ENCODE data around the gene TIMMDC1.
"Not testable (repeated sequence)": the region's sequence is repeated elsewhere in the genome, so short reads cannot be mapped to it uniquely, and the experiment has no call there.

The TIMMDC1 gene

GRCh38 chr3:119555929-119556328 is 57.6 kb downstream of the TIMMDC1 start:
- no peaks in the 10 kb centered on the region for H3K4me1 ChIP-seq (ENCODE audit: control insufficient read depth, insufficient read depth, low read length)
- no peak overlapping the region for H3K9ac ChIP-seq (ENCODE audit: low read length in 2 of 2)
- H3K4me3 ChIP-seq (ENCODE audit: low read length in 2 of 2) = no peak overlapping the region
- H3K9me3 ChIP-seq (ENCODE audit: control insufficient read depth in 2 of 2, low read length in 2 of 2) = no peaks in the 10 kb centered on the region
- H3K27ac ChIP-seq (ENCODE audit: low read length) = no peak overlapping the region
- H3K27me3 ChIP-seq (ENCODE audit: control insufficient read depth in 1 of 2, insufficient read depth in 2 of 2, low read length in 2 of 2) = no peaks in the 10 kb centered on the region
- no peaks in the 10 kb centered on the region for H3K36me3 ChIP-seq (ENCODE audit: control insufficient read depth in 2 of 2, insufficient read depth in 2 of 2, low read length in 2 of 2)

DNA sequence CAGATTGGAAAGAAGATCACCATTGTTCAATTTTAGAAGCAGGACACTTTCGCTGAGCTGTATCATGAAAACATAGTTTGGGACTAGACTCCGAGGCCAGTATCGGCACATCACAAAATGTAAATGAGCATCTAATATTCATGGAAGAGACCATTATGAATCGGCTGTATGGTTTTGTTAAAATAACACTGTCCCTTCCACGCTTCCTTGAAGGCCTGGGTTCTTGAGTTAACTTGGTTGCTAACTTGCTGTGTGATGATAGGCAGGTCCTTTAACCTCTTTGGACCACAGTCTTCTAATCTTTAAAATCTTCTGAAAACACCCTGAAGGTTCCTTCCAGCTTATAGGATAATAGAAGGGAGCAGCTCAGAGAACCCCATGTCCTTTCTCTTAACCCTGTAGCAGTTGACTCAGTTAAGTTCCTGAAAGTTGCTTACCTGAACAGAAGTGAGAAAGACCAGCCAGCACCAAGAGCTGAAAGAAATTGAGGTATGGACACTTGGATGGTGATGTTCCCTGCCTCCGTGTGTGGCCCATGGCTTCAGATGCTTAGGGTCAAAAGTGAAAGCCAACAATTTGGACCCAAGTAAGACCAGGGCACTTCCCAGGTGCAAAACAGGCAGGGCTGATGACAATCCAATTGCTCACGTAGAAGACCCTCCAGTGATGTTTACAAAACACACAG is 59.0 kb downstream of the TIMMDC1 start:
- no peaks in the 10 kb centered on the region for H3K9me3 ChIP-seq (ENCODE audit: control insufficient read depth in 2 of 2, low read length in 2 of 2)
- no peak overlapping the region for H3K27ac ChIP-seq (ENCODE audit: low read length)
- H3K4me1 ChIP-seq (ENCODE audit: control insufficient read depth, insufficient read depth, low read length) = no peaks in the 10 kb centered on the region
- H3K4me3 ChIP-seq (ENCODE audit: low read length in 2 of 2) = no peak overlapping the region
- no peaks in the 10 kb centered on the region for H3K36me3 ChIP-seq (ENCODE audit: control insufficient read depth in 2 of 2, insufficient read depth in 2 of 2, low read length in 2 of 2)
- H3K9ac ChIP-seq (ENCODE audit: low read length in 2 of 2) = no peak overlapping the region
- no peaks in the 10 kb centered on the region for H3K27me3 ChIP-seq (ENCODE audit: control insufficient read depth in 1 of 2, insufficient read depth in 2 of 2, low read length in 2 of 2)

DNA sequence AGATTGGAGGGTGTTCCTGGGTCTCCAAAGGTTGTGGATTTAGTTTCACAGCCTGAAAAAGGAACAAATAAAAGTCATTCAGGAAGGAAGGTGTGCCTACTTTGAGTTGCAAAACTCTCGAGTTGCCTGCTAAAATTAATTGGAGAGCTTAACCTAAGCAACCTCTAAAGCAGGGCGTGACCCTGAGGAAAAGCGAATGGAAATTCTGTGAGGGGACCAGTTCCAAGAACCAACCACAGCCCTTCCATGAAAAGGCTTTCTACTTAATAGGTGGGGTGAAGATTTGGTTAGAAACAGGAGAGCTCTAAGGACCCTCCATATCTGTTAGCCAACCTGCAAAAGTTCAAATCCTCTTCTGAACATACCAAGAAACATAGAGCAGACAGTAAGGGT is 59.5 kb downstream of the TIMMDC1 start:
- H3K4me1 ChIP-seq (ENCODE audit: control insufficient read depth, insufficient read depth, low read length) = no peaks in the 10 kb centered on the region
- H3K9ac ChIP-seq (ENCODE audit: low read length in 2 of 2) = no peak overlapping the region

GRCh38 chr3:119558626-119559317 is 60.4 kb downstream of the TIMMDC1 start:
- no peak overlapping the region for H3K4me3 ChIP-seq (ENCODE audit: low read length in 2 of 2)
- no peak overlapping the region for H3K27ac ChIP-seq (ENCODE audit: low read length)
- no peaks in the 10 kb centered on the region for H3K4me1 ChIP-seq (ENCODE audit: control insufficient read depth, insufficient read depth, low read length)
- H3K9me3 ChIP-seq (ENCODE audit: control insufficient read depth in 2 of 2, low read length in 2 of 2) = no peaks in the 10 kb centered on the region
- H3K27me3 ChIP-seq (ENCODE audit: control insufficient read depth in 1 of 2, insufficient read depth in 2 of 2, low read length in 2 of 2) = no peaks in the 10 kb centered on the region
- H3K9ac ChIP-seq (ENCODE audit: low read length in 2 of 2) = no peak overlapping the region
- no peaks in the 10 kb centered on the region for H3K36me3 ChIP-seq (ENCODE audit: control insufficient read depth in 2 of 2, insufficient read depth in 2 of 2, low read length in 2 of 2)

More for the DNA sequence above, 59.5 kb downstream of the TIMMDC1 start:
- Histone ChIP-seq H3K9me3 (ENCODE audit: control insufficient read depth in 2 of 2, low read length in 2 of 2) (no peaks in the 10 kb centered on the region), H3K27me3 (ENCODE audit: control insufficient read depth in 1 of 2, insufficient read depth in 2 of 2, low read length in 2 of 2) (no peaks in the 10 kb centered on the region), H3K36me3 (ENCODE audit: control insufficient read depth in 2 of 2, insufficient read depth in 2 of 2, low read length in 2 of 2) (no peaks in the 10 kb centered on the region), H3K4me3 (ENCODE audit: low read length in 2 of 2) (no peak overlapping the region), H3K27ac (ENCODE audit: low read length) (no peak overlapping the region)

DNA sequence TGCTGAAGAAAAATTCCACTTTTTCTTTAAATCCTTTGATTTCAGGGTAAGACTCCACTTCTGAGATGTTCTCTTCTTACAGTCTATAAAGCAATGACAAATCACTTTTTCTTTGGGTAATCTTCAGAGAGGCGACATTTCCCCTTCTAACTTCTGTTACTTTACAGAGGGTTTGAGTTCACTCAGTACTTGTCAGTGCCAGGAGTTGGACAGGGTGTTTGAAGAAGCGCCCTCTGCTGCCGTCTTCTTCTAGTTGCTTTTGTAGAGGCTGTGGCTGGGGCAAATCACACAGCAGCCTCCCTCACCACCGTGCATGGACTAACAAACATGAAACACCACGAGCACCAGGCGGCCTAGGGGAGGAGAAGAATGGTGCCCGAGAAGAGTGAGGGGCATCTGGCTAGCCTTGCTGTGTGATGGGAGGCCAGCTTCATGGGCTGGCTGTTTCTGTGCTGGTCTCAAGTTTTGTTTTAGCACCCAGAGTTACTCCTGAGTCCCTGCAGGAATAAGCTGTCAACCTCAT is 61.2 kb downstream of the TIMMDC1 start, which contains the start of gene CD80:
Gene CD80 (minus strand): TSS at position 174 of the 523 bp plus-strand sequence. CDS start 1,886 bp downstream, outside the sequence.
- H3K27ac ChIP-seq (ENCODE audit: low read length) = no peak within 1 kb of the TSS
- no peaks in the 10 kb centered on the region for H3K27me3 ChIP-seq (ENCODE audit: control insufficient read depth in 1 of 2, insufficient read depth in 2 of 2, low read length in 2 of 2)
- no peak within 1 kb of the TSS for H3K9ac ChIP-seq (ENCODE audit: low read length in 2 of 2)
- H3K36me3 ChIP-seq (ENCODE audit: control insufficient read depth in 2 of 2, insufficient read depth in 2 of 2, low read length in 2 of 2) = no peaks in the 10 kb centered on the region
- H3K4me3 ChIP-seq (ENCODE audit: low read length in 2 of 2) = no peak within 1 kb of the TSS
- H3K9me3 ChIP-seq (ENCODE audit: control insufficient read depth in 2 of 2, low read length in 2 of 2) = no peaks in the 10 kb centered on the region
- no peaks in the 10 kb centered on the region for H3K4me1 ChIP-seq (ENCODE audit: control insufficient read depth, insufficient read depth, low read length)

GRCh38 chr3:119560160-119560559 is 61.8 kb downstream of the TIMMDC1 start:
- no peaks in the 10 kb centered on the region for H3K9me3 ChIP-seq (ENCODE audit: control insufficient read depth in 2 of 2, low read length in 2 of 2)
- H3K27ac ChIP-seq (ENCODE audit: low read length) = no peak overlapping the region
- no peaks in the 10 kb centered on the region for H3K4me1 ChIP-seq (ENCODE audit: control insufficient read depth, insufficient read depth, low read length)
- no peak overlapping the region for H3K9ac ChIP-seq (ENCODE audit: low read length in 2 of 2)
- H3K27me3 ChIP-seq (ENCODE audit: control insufficient read depth in 1 of 2, insufficient read depth in 2 of 2, low read length in 2 of 2) = no peaks in the 10 kb centered on the region
- H3K4me3 ChIP-seq (ENCODE audit: low read length in 2 of 2) = no peak overlapping the region
- H3K36me3 ChIP-seq (ENCODE audit: control insufficient read depth in 2 of 2, insufficient read depth in 2 of 2, low read length in 2 of 2) = no peaks in the 10 kb centered on the region

DNA sequence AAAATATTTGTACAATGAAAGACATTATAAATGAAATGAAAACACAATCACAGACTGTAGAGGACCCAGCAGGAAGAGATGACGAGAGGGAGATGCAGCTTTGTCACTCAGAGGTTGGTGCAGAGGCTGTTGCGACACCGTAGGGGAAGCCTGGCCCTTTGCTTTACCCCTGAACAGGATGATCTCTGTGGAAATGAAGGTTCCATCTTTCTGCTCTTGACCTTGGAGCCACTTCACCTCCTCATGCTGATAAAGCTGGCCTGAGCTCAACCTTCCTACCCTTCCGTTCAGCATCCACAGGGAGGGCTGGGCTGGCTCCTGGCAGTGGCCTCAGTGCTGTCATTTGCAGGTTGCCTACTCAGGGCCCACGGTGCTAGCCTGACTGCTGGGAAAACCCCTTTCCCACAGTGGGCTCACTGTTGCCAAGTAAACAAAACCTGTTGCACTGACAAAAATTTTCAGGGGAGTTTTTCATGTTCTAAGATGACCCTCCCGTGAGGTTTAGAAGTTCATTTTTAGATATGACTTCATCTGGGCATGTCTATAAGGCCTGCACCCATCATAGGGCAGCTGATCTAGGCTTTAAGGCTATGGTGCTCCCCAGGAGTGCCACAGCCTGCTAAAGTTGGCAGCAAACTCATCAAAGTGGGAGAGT is 64.1 kb downstream of the TIMMDC1 start:
- Histone ChIP-seq H3K4me1 (ENCODE audit: control insufficient read depth, insufficient read depth, low read length) (no peaks in the 10 kb centered on the region), H3K9me3 (ENCODE audit: control insufficient read depth in 2 of 2, low read length in 2 of 2) (no peaks in the 10 kb centered on the region), H3K27ac (ENCODE audit: low read length) (no peak overlapping the region), H3K27me3 (ENCODE audit: control insufficient read depth in 1 of 2, insufficient read depth in 2 of 2, low read length in 2 of 2) (no peaks in the 10 kb centered on the region), H3K36me3 (ENCODE audit: control insufficient read depth in 2 of 2, insufficient read depth in 2 of 2, low read length in 2 of 2) (no peaks in the 10 kb centered on the region), H3K4me3 (ENCODE audit: low read length in 2 of 2) (no peak overlapping the region), H3K9ac (ENCODE audit: low read length in 2 of 2) (no peak overlapping the region)

GRCh38 chr3:119563334-119563733 is 65.0 kb downstream of the TIMMDC1 start:
- H3K27me3 ChIP-seq (ENCODE audit: control insufficient read depth in 1 of 2, insufficient read depth in 2 of 2, low read length in 2 of 2); H3K9me3 ChIP-seq (ENCODE audit: control insufficient read depth in 2 of 2, low read length in 2 of 2); H3K4me3 ChIP-seq (ENCODE audit: low read length in 2 of 2); H3K4me1 ChIP-seq (ENCODE audit: control insufficient read depth, insufficient read depth, low read length); H3K9ac ChIP-seq (ENCODE audit: low read length in 2 of 2); H3K27ac ChIP-seq (ENCODE audit: low read length); H3K36me3 ChIP-seq (ENCODE audit: control insufficient read depth in 2 of 2, insufficient read depth in 2 of 2, low read length in 2 of 2): not testable (repeated sequence)

- Histone ChIP-seq H3K4me3 (ENCODE audit: low read length in 2 of 2) (no peak overlapping the region), H3K27me3 (ENCODE audit: control insufficient read depth in 1 of 2, insufficient read depth in 2 of 2, low read length in 2 of 2) (no peaks in the 10 kb centered on the region), H3K36me3 (ENCODE audit: control insufficient read depth in 2 of 2, insufficient read depth in 2 of 2, low read length in 2 of 2) (no peaks in the 10 kb centered on the region), H3K9ac (ENCODE audit: low read length in 2 of 2) (no peak overlapping the region), H3K27ac (ENCODE audit: low read length) (no peak overlapping the region), H3K9me3 (ENCODE audit: control insufficient read depth in 2 of 2, low read length in 2 of 2) (no peaks in the 10 kb centered on the region), H3K4me1 (ENCODE audit: control insufficient read depth, insufficient read depth, low read length) (no peaks in the 10 kb centered on the region)
Observed at GRCh38 chr3:119569156-119569555, 70.8 kb downstream of the TIMMDC1 start.

DNA sequence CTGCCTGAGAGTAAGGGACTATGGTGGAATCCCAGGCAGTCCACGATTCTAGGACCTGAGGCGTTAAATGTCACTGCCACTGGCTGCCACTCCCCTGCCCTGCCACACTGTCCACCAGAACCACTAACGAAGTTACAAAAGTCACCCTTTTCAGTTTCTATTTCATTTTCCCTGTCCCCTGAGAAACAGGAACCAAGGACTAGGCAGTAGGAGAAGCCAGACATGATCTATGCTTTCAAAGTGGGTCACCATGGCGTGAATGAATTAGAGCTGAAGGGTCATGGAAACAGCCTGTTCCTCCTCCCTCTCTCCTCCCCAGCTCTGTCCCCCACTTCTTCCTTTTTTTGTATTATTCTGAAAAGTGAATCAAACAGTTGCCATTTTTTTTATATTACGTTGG is 71.9 kb downstream of the TIMMDC1 start:
- Histone ChIP-seq H3K4me1 (ENCODE audit: control insufficient read depth, insufficient read depth, low read length) (no peaks in the 10 kb centered on the region), H3K36me3 (ENCODE audit: control insufficient read depth in 2 of 2, insufficient read depth in 2 of 2, low read length in 2 of 2) (no peaks in the 10 kb centered on the region), H3K4me3 (ENCODE audit: low read length in 2 of 2) (no peak overlapping the region), H3K27me3 (ENCODE audit: control insufficient read depth in 1 of 2, insufficient read depth in 2 of 2, low read length in 2 of 2) (no peaks in the 10 kb centered on the region), H3K9ac (ENCODE audit: low read length in 2 of 2) (no peak overlapping the region), H3K9me3 (ENCODE audit: control insufficient read depth in 2 of 2, low read length in 2 of 2) (no peaks in the 10 kb centered on the region), H3K27ac (ENCODE audit: low read length) (no peak overlapping the region)
